LNCaP clone FGC (cell line): Measurements from ENCODE around the gene DYSF.

Experiments used
- DNase-seq: peaks from one replicate; pipeline ENCODE4 v3.0.0-alpha.2; 2011; ENCODE audit warnings: low read depth
- H3K4me3 ChIP-seq: 2 replicates; pipeline ENCODE4 v1.5.1; 2011; ENCODE audit warnings: mild to moderate bottlenecking, low read depth, low read length, control low read depth
- TF ChIP-seq, protein P1 (sequence below): IDR thresholded peaks from 2 replicates; pipeline ENCODE4 v1.5.1; 2012; ENCODE audit warnings: mild to moderate bottlenecking; ENCODE audit not compliant: control insufficient read depth, insufficient read depth; ENCODE audit errors: extremely low read depth

Gene DYSF

DNA sequence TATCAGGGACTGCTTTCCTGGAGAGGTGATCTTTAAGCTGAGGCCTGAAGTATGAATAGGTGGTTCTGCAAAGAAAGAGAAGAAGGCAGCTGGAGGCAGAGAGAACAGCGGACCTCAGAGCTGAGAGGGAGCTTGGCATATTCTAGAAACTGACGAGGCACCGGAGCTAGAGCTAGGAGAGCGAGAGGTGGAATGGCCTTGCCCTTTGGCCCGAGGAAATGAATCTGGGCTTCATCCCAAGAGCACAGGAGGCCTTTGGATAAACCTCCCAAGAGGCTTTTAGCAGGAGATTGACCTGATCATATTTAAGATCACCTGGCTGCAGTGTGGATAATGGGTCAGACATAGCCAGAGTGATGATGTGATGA lies 7.9 kb downstream of the DYSF start:
- TF ChIP-seq, protein P1, sequence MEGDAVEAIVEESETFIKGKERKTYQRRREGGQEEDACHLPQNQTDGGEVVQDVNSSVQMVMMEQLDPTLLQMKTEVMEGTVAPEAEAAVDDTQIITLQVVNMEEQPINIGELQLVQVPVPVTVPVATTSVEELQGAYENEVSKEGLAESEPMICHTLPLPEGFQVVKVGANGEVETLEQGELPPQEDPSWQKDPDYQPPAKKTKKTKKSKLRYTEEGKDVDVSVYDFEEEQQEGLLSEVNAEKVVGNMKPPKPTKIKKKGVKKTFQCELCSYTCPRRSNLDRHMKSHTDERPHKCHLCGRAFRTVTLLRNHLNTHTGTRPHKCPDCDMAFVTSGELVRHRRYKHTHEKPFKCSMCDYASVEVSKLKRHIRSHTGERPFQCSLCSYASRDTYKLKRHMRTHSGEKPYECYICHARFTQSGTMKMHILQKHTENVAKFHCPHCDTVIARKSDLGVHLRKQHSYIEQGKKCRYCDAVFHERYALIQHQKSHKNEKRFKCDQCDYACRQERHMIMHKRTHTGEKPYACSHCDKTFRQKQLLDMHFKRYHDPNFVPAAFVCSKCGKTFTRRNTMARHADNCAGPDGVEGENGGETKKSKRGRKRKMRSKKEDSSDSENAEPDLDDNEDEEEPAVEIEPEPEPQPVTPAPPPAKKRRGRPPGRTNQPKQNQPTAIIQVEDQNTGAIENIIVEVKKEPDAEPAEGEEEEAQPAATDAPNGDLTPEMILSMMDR, result no peak
- no peak overlapping the region for H3K4me3 ChIP-seq
- no peak for DNase-seq

DNA sequence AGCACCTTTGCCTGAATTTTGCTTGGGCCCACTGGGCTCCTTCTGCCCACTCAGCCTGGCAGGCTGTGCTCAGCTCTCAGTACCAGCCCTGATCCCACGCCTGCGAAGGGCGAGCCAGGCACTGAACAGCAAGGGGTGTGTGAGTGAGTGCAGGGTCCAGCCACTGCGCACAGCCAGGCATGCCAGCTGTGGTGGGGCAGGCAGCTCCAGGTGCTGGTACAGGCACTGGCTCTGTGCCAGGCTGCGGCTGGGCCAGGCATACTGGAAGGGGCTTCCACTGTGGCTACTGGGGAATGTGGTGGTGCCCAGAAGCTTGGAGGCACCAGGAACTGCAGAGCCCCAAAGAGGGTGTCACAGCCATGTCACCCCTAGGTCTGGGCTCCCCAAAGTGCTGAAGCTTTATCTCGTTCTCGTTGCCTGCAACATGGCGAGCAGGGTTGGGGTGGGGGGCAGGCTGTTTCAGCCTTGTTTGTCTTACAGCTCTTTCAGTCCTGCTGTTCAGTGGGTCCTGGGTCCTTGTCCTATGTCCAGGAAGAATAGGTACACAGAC lies 8.8 kb downstream of the DYSF start:
- no peak overlapping the region for H3K4me3 ChIP-seq
- TF ChIP-seq, protein P1, result no peak
- no peak for DNase-seq

DNA sequence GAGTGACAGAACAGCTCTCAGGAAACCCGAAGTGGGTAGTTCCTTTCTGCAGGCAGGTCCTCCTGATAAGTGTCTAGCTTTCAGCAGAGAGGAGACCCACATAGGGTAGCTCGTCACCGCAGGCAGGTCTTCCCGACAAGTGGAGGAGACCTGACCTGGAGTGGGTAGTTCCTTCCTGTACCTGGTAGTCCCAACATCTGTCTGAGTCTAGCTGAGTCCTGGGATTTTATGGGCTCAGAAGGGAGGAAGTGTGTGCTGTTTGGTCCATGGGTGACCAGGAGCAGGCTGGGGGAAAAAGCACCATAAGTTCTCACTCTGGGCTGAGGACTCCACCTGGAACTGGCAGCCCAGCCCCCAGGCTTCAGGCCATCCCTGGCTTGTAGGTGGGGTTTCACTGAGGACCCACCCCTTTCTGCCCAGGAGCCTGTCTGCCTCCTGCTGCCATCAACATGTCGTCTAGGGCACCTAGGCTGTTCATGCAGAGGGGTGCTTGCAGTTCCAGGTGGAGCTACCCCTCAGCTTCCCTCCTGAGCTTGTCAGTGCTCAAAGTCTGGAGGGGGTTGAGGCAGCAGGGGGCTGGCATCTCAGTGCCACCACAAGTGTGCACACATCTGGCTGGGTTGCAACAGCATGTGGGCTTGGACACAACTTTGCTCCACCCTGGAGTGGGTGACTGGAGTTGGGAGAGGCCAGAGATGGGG lies 9.4 kb downstream of the DYSF start:
- DNase-seq, result no peak
- TF ChIP-seq, protein P1, result no peak
- H3K4me3 ChIP-seq, result no peak overlapping the region

DNA sequence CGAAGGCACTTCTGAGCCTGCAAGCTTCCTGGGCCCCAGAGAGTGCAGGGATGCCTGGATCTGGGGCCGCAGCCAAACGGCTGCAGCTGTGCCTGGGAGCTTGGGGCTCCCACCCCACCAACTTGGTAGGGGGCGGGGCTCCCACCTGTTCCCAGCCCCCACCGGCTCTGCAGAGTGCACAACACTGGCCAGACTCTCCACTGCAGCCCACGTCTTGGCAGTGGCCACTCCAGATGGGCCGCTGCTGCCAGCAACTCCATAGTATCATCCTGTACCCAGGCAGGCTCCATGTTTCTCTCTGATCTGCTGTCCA lies 9.9 kb downstream of the DYSF start:
- TF ChIP-seq, protein P1, result no peak
- DNase-seq, result no peak
- no peak overlapping the region for H3K4me3 ChIP-seq

DNA sequence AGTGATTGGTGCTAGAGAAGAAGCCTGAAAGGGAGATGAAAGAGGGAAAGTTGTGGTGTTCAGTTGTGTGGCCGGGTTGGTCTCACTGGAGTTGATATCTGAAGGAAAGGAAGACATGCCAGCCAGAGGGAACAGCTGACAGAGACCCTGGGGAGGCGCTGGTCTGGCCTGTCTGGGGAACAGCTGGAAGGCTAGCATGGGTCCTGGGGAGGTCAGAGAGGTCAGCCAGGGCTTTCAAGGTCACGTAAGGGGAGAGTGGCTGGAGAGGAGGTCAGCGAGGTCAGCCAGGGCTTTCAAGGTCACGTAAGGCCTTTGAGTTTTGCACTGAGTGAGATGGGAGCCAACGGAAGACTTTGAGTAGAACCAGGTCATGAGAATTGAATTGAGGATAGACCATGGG lies 11.0 kb downstream of the DYSF start:
- TF ChIP-seq, protein P1, result no peak
- H3K4me3 ChIP-seq, result no peak overlapping the region
- DNase-seq, result no peak

DNA sequence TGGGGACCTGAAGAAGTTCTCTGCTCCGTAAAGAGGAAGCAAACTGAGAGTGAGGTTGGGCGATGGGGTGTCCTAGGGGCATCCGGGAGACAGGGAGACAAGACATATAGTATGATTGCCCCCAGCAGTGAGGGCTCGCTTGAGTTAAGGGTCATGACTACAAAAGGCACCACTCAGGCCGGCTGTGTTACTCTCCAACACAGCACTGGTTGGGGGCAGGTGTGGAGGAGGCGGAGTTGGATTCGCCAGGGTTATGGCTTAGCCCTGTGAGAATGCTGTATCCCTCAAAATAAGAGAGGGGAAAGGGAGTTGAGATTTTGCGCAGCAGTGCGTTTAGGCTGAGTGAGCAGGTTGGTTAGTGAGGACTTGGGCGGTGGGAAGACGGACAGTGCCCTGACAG lies 12.0 kb downstream of the DYSF start:
- no peak for DNase-seq
- TF ChIP-seq, protein P1, result no peak
- H3K4me3 ChIP-seq, result no peak overlapping the region

DNA sequence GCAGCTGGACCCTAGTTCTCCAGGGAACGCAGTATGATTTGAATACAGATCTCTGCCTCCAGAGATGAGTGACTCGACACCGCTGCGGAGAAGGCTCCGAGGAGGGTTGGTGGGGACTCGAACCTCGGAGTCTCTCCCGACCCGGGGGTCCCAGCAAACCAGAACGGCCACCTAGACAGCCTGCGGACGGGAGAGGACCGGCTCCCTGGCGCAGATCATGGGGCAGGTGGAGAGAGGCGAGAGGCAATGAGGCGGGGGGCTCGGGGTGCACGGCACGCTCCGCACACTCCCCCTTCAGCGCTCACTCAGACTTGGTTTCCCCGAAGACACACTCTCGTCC lies 12.6 kb downstream of the DYSF start:
- 0 out of 2 replicates have a peak overlapping the region, but pooled peaks have one; percentile 52 for H3K4me3 ChIP-seq
- TF ChIP-seq, protein P1, result no peak
- no peak for DNase-seq
